ENCODE results near the gene RELB. TPM values are rescaled to one million over a fixed set of nuclear protein-coding genes. Genes with fewer than 3 reads are reported as not detected.

Gene RELB
- total and polyA plus RNA-seq, 8 donors = 8.3 to 33.5 (median 17.5) TPM

GRCh38 chr19:45023048-45023447 lies 21.8 kb downstream of the RELB start:
- intact Hi-C loops (cut with DNase I) = no loop called here
- TF ChIP-seq CTCF (IDR thresholded peaks at IDR 0.05) = no peak
- ATAC-seq (no peak), FAIRE-seq (no peak), DNase-seq (no peak)
- Histone ChIP-seq H3K9me3 (no peaks in the 10 kb centered on the region), H3K4me3 (no peak overlapping the region), H3K36me3 (no peaks in the 10 kb centered on the region), H3K4me1 (no peaks in the 10 kb centered on the region), H3K27me3 (no peaks in the 10 kb centered on the region), H3K27ac (no peak overlapping the region)
- 89 to 95% methylated on average over 3 to 4 of the region's 4 CpGs for WGBS, 2 donors

GRCh38 chr19:45025264-45025663 lies 24.0 kb downstream of the RELB start:
- no peak for TF ChIP-seq CTCF (IDR thresholded peaks at IDR 0.05)
- FAIRE-seq (no peak), ATAC-seq (no peak), DNase-seq (no peak)
- intact Hi-C loops (cut with DNase I) = no loop called here
- WGBS, 2 donors = 92 to 93% methylated on average over 8 to 9 of the region's 9 CpGs
- Histone ChIP-seq H3K36me3 (peaks cover 0 to 5% (median 0%) of the 10 kb centered on the region in 3 donors), H3K4me3 (no peak overlapping the region), H3K27me3 (no peaks in the 10 kb centered on the region), H3K9me3 (no peaks in the 10 kb centered on the region), H3K4me1 (no peaks in the 10 kb centered on the region), H3K27ac (no peak overlapping the region)

GRCh38 chr19:45027371-45027770 lies 26.1 kb downstream of the RELB start:
- intact Hi-C loops (cut with DNase I) = no loop called here
- Histone ChIP-seq H3K9me3 (no peaks in the 10 kb centered on the region), H3K27ac (no peak overlapping the region), H3K27me3 (no peaks in the 10 kb centered on the region), H3K4me3 (no peak overlapping the region), H3K36me3 (peaks cover 0 to 5% (median 0%) of the 10 kb centered on the region in 3 donors), H3K4me1 (no peaks in the 10 kb centered on the region)
- ATAC-seq (no peak), FAIRE-seq (no peak), DNase-seq (no peak)
- no peak for TF ChIP-seq CTCF (IDR thresholded peaks at IDR 0.05)
- 91 to 95% methylated on average over 2 of the region's 2 CpGs for WGBS, 2 donors

- no peak for FAIRE-seq
These were observed 29.6 kb downstream of the RELB start for GRCh38 chr19:45030825-45031224.

More at GRCh38 chr19:45030825-45031224, 29.6 kb downstream of the RELB start:
- no peaks in the 10 kb centered on the region for H3K4me1 ChIP-seq
- no peaks in the 10 kb centered on the region for H3K27me3 ChIP-seq
- WGBS, 2 donors = 85 to 89% methylated on average over 6 of the region's 6 CpGs
- no peak for TF ChIP-seq CTCF (IDR thresholded peaks at IDR 0.05)
- no peaks in the 10 kb centered on the region for H3K9me3 ChIP-seq
- no peak overlapping the region for H3K27ac ChIP-seq
- H3K36me3 ChIP-seq = peaks cover 0 to 19% (median 0%) of the 10 kb centered on the region in 3 donors
- intact Hi-C loops (cut with DNase I) = no loop called here
- ATAC-seq (no peak), DNase-seq (no peak)
- H3K4me3 ChIP-seq = no peak overlapping the region

Measured in pancreas (tissue), 10 donors.